CD14-positive monocyte (primary cell): ENCODE data around the gene PAPPA2. TPM values are rescaled to one million over a fixed set of nuclear protein-coding genes. Genes with fewer than 3 reads are reported as not detected.

ENCODE experiments used
- DNase-seq, 3 donors: peaks; one replicate each; pipeline ENCODE4 v3.0.0-alpha.2; 2011 to 2022
- H2AFZ ChIP-seq: 2 replicates; pipeline ENCODE4 v1.6.0; 2012; ENCODE audit warnings: mild to moderate bottlenecking, low read depth, low read length, inconsistent platforms; ENCODE audit not compliant: insufficient read depth, poor library complexity, severe bottlenecking
- H3K27ac ChIP-seq, 2 donors: 1 replicate in 1 of 2; 2 replicates in 1 of 2; pipeline ENCODE4 v1.5.1; 2012 to 2013; ENCODE audit warnings: low read length in 2 of 2, control low read depth in 1 of 2, inconsistent platforms in 1 of 2, low read depth in 1 of 2, mild to moderate bottlenecking in 1 of 2
- H3K27me3 ChIP-seq, 2 donors: one replicate each; pipeline versions ENCODE4 v1.6.0 to v1.6.1; 2011 to 2013; ENCODE audit warnings: low read length in 2 of 2; ENCODE audit not compliant: control insufficient read depth in 2 of 2, insufficient read depth in 2 of 2
- H3K36me3 ChIP-seq, 2 donors: replicated peaks in 1 of 2; 1 replicate in 1 of 2; 2 replicates in 1 of 2; pipeline versions ENCODE4 v1.5.1 to v1.6.1; 2012 to 2013; ENCODE audit warnings: low read length in 2 of 2, control low read depth in 1 of 2, inconsistent platforms in 1 of 2, mild to moderate bottlenecking in 1 of 2; ENCODE audit not compliant: insufficient read depth in 2 of 2, control insufficient read depth in 1 of 2
- H3K4me1 ChIP-seq, 2 donors: 1 replicate in 1 of 2; 2 replicates in 1 of 2; pipeline versions ENCODE4 v1.5.1 to v1.6.1; 2012 to 2013; ENCODE audit warnings: low read length in 2 of 2, control low read depth in 1 of 2, inconsistent platforms in 1 of 2, mild to moderate bottlenecking in 1 of 2, moderate library complexity in 1 of 2; ENCODE audit not compliant: insufficient read depth in 2 of 2, control insufficient read depth in 1 of 2
- H3K4me2 ChIP-seq: replicated peaks from 2 replicates; pipeline ENCODE3; 2012; ENCODE audit warnings: low read length, moderate library complexity, mild to moderate bottlenecking; ENCODE audit not compliant: poor library complexity, severe bottlenecking; ENCODE audit errors: extremely low read depth
- H3K4me3 ChIP-seq, 3 experiments: fragments of 200-600 bp in 1 of 3; sonication (generic) in 1 of 3; replicated peaks in 1 of 3; 1 replicate in 2 of 3; 2 replicates in 1 of 3; pipeline ENCODE4 v1.5.1; 2011 to 2013; ENCODE audit warnings: low read length in 3 of 3, mild to moderate bottlenecking in 3 of 3, control low read depth in 2 of 3, low read depth in 2 of 3, inconsistent platforms in 1 of 3, moderate library complexity in 1 of 3
- H3K79me2 ChIP-seq: 2 replicates; pipeline ENCODE4 v1.6.0; 2012; ENCODE audit warnings: mild to moderate bottlenecking, control low read depth, inconsistent platforms, low read length, moderate library complexity; ENCODE audit not compliant: insufficient read depth
- H3K9ac ChIP-seq: 2 replicates; pipeline ENCODE4 v1.6.0; 2017; ENCODE audit warnings: low read length, mild to moderate bottlenecking; ENCODE audit not compliant: insufficient read depth, poor library complexity, severe bottlenecking
- H3K9me3 ChIP-seq, 2 donors: replicated peaks in 1 of 2; 1 replicate in 1 of 2; 2 replicates in 1 of 2; pipeline versions ENCODE4 v1.5.1 to v1.6.1; 2012 to 2013; ENCODE audit warnings: low read length in 2 of 2, control low read depth in 1 of 2; ENCODE audit not compliant: control insufficient read depth in 1 of 2, insufficient read depth in 1 of 2
- H4K20me1 ChIP-seq: 2 replicates; pipeline ENCODE4 v1.6.0; 2012; ENCODE audit warnings: mild to moderate bottlenecking, low read length, control low read depth, moderate library complexity; ENCODE audit not compliant: insufficient read depth
- H3K27ac Mint-ChIP-seq, 7 donors: one replicate each; pipeline ENCODE4 v1.8.0; 2020; ENCODE audit warnings: mild to moderate bottlenecking in 7 of 7, mixed read lengths in 7 of 7, moderate library complexity in 6 of 7, inconsistent platforms in 2 of 7
- H3K27me3 Mint-ChIP-seq, 3 donors: one replicate each; pipeline ENCODE4 v1.8.0; 2021 to 2022; ENCODE audit warnings: low read depth in 3 of 3, mild to moderate bottlenecking in 3 of 3, mixed read lengths in 3 of 3, moderate library complexity in 3 of 3, inconsistent platforms in 1 of 3
- H3K36me3 Mint-ChIP-seq, 2 donors: one replicate each; pipeline ENCODE4 v1.8.0; 2020; ENCODE audit warnings: mixed read lengths in 2 of 2, inconsistent platforms in 1 of 2, mild to moderate bottlenecking in 1 of 2
- H3K4me1 Mint-ChIP-seq: one replicate; pipeline ENCODE4 v1.8.0; 2020; ENCODE audit warnings: mild to moderate bottlenecking, mixed read lengths
- H3K4me3 Mint-ChIP-seq, 2 donors: one replicate each; pipeline ENCODE4 v1.8.0; 2020; ENCODE audit warnings: mild to moderate bottlenecking in 2 of 2, mixed read lengths in 2 of 2, moderate library complexity in 1 of 2
- H3K9me3 Mint-ChIP-seq, 7 donors: one replicate each; pipeline ENCODE4 v1.8.0; 2020 to 2022; ENCODE audit warnings: mixed read lengths in 7 of 7, mild to moderate bottlenecking in 6 of 7, moderate library complexity in 6 of 7, inconsistent platforms in 2 of 7
- CTCF ChIP-seq: fragments of 200-600 bp; IDR thresholded peaks from one replicate; pipeline ENCODE4 v1.8.0; 2022; ENCODE audit warnings: antibody characterized with exemption, mild to moderate bottlenecking
- WGBS: methylation state at CpG from one replicate; pipeline ENCODE4 v1.1.5; 2013; ENCODE audit warnings: missing lambda C conversion rate; ENCODE audit not compliant: insufficient coverage; 5-methylcytosine and 5-hydroxymethylcytosine counted together
- intact Hi-C, 2 donors: fragments of 100-400 bp; cut with micrococcal nuclease; formaldehyde crosslinking; loops; one replicate each; pipeline versions ENCODE4 v1.15.0 to v1.15.1; 2023
- polyA plus RNA-seq, 3 donors: library from polyadenylated mRNA; depleted of rRNA in 1 of 3; unstranded in 2 of 3; stranded (reverse) in 1 of 3; fragments of 300-500 nt in 2 of 3; fragments of >200 nt in 1 of 3; fragmentation: Illumina TruSeq in 2 of 3; gene quantifications; 1 replicate in 2 of 3; 2 replicates in 1 of 3; pipeline ENCODE4 v1.2.3, GENCODE V29; 2012 to 2021

Gene PAPPA2
- polyA plus RNA-seq, 3 donors, result not detected

- H3K4me3 ChIP-seq, result no peak overlapping the region
- H3K9ac ChIP-seq, result no peak overlapping the region
- H3K27me3 Mint-ChIP-seq, result no peaks in the 10 kb centered on the region
- no peaks in the 10 kb centered on the region for H3K4me1 Mint-ChIP-seq
- 90% methylated on average over 5 of the region's 11 CpGs for WGBS
- H3K36me3 ChIP-seq, result no peaks in the 10 kb centered on the region
- no peaks in the 10 kb centered on the region for H4K20me1 ChIP-seq
- H2AFZ ChIP-seq, result no peak overlapping the region
- no peaks in the 10 kb centered on the region for H3K36me3 Mint-ChIP-seq
- no peak overlapping the region for H3K27ac ChIP-seq
- H3K27me3 ChIP-seq, result no peaks in the 10 kb centered on the region
- TF ChIP-seq CTCF, result no peak
- no peak overlapping the region for H3K4me2 ChIP-seq
- peaks cover 0 to under 1% (median 0%) of the 10 kb centered on the region in 7 donors for H3K9me3 Mint-ChIP-seq
- no peaks in the 10 kb centered on the region for H3K4me1 ChIP-seq
- intact Hi-C loops, result no loop called here
- no peaks in the 10 kb centered on the region for H3K79me2 ChIP-seq
- H3K4me3 Mint-ChIP-seq, result no peak overlapping the region
- no peak for DNase-seq
- H3K27ac Mint-ChIP-seq, result no peak overlapping the region
- H3K9me3 ChIP-seq, result no peaks in the 10 kb centered on the region
Observed at GRCh38 chr1:176693697-176694329, 230.8 kb downstream of the PAPPA2 start.

- H3K27me3 ChIP-seq, result no peaks in the 10 kb centered on the region
- no peak for DNase-seq
- no peaks in the 10 kb centered on the region for H3K4me1 ChIP-seq
- no peak overlapping the region for H3K27ac ChIP-seq
- Mint-ChIP-seq H3K9me3 (peaks cover 0 to 6% (median 0%) of the 10 kb centered on the region in 7 donors), H3K36me3 (no peaks in the 10 kb centered on the region), H3K27ac (no peak overlapping the region), H3K4me1 (no peaks in the 10 kb centered on the region), H3K4me3 (no peak overlapping the region), H3K27me3 (peaks cover 0 to 1% (median 0%) of the 10 kb centered on the region in 3 donors)
- no peak overlapping the region for H2AFZ ChIP-seq
- H3K9ac ChIP-seq, result no peak overlapping the region
- 93% methylated on average over 1 of the region's 2 CpGs for WGBS
- H4K20me1 ChIP-seq, result no peaks in the 10 kb centered on the region
- intact Hi-C loops, result no loop called here
- H3K4me3 ChIP-seq, result no peak overlapping the region
- no peak overlapping the region for H3K4me2 ChIP-seq
- no peaks in the 10 kb centered on the region for H3K9me3 ChIP-seq
- no peaks in the 10 kb centered on the region for H3K79me2 ChIP-seq
- no peak for TF ChIP-seq CTCF
- no peaks in the 10 kb centered on the region for H3K36me3 ChIP-seq
Observed at GRCh38 chr1:176694713-176695112, 231.7 kb downstream of the PAPPA2 start.
